Measurements from ENCODE around the gene GNPTAB. TPM values are rescaled to one million over a fixed set of nuclear protein-coding genes. Genes with fewer than 3 reads are reported as not detected.

Gene GNPTAB
- total and polyA plus RNA-seq, 2 of the 8 experiments (the other 6 are each of a cell fraction or from before 2014, with no cell fraction given): 21.5 to 51.3 TPM

DNA sequence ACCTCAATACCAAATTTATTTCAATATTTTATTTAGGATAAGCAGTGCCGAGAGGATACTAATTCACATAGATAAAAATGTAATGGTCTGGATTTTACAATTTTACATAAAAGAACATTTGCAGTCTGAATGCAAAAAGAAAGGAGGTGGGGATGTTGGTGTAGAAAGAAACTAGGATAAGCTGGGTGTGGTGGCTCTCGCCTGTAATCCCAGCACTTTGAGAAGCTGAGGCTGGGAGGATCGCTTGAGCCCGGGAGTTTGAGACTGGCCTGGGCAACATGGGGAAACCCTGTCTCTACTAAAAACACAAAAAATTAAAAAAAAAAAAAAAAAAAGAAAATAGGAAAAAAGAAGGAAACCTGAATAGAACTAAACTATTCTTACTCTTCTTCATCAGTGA, 108.4 kb downstream of the GNPTAB start:
- Histone ChIP-seq H2BK20ac (ENCODE audit: low read length) (no peak overlapping the region), H3K4me2 (ENCODE audit: insufficient read depth in 1 of 2, low read depth in 2 of 2, low read length in 2 of 2) (no peak overlapping the region), H3K79me1 (ENCODE audit: low read depth, low read length) (no peaks in the 10 kb centered on the region), H3K18ac (ENCODE audit: extremely low read depth, low read length) (no peak overlapping the region), H3K23me2 (ENCODE audit: low read depth, low read length) (no peaks in the 10 kb centered on the region), H3K23ac (ENCODE audit: insufficient read length) (no peak overlapping the region), H3K79me2 (ENCODE audit: control insufficient read depth in 1 of 2, insufficient read depth in 2 of 2, low read length in 2 of 2) (no peaks in the 10 kb centered on the region), H3K27ac (ENCODE audit: low read depth, low read length) (no peak overlapping the region), H4K5ac (ENCODE audit: insufficient read length, low read depth, low read length) (no peak overlapping the region), H2BK15ac (ENCODE audit: low read length) (no peak overlapping the region), H3K4me3 (ENCODE audit: extremely low read depth in 1 of 4, insufficient read depth in 2 of 4, low read depth in 3 of 4, low read length in 4 of 4) (no peak overlapping the region), H3K4ac (replicated peaks; ENCODE audit: insufficient read length, low read depth, low read length) (no peak overlapping the region), H3K9me3 (ENCODE audit: insufficient read depth in 2 of 2, low read depth in 1 of 2, low read length in 1 of 2) (no peaks in the 10 kb centered on the region), H3K14ac (ENCODE audit: insufficient read length) (no peak overlapping the region), H2AFZ (ENCODE audit: low read length) (no peak overlapping the region), H3K36me3 (ENCODE audit: control insufficient read depth in 2 of 4, insufficient read depth in 4 of 4, low read length in 3 of 4) (peaks cover 0 to 3% (median 0%) of the 10 kb centered on the region in 4 experiments; a peak in 2 of 8 replicates), H3K27me3 (replicated peaks in 1 of 4; ENCODE audit: control insufficient read depth in 3 of 4, extremely low read depth in 1 of 4, insufficient read depth in 3 of 4, low read length in 3 of 4) (no peaks in the 10 kb centered on the region), H2AK5ac (ENCODE audit: low read depth, low read length) (no peak overlapping the region), H3K56ac (replicated peaks; ENCODE audit: insufficient read length, low read depth, low read length) (no peak overlapping the region), H3K4me1 (replicated peaks in 1 of 4; ENCODE audit: control insufficient read depth in 3 of 4, insufficient read depth in 4 of 4, low read length in 3 of 4) (no peaks in the 10 kb centered on the region), H2BK12ac (ENCODE audit: low read depth, low read length) (no peak overlapping the region), H4K20me1 (replicated peaks in 1 of 2; ENCODE audit: control insufficient read depth in 1 of 2, insufficient read depth in 2 of 2, low read length in 2 of 2) (no peaks in the 10 kb centered on the region), H3K9ac (replicated peaks in 1 of 4; ENCODE audit: extremely low read depth in 1 of 4, low read depth in 3 of 4, low read length in 3 of 4) (no peak overlapping the region), H2BK5ac (ENCODE audit: low read depth, low read length) (no peak overlapping the region), H4K8ac (ENCODE audit: extremely low read depth, insufficient read depth, low read length) (no peak overlapping the region), H4K91ac (replicated peaks; ENCODE audit: insufficient read length, low read length) (no peak overlapping the region), H2BK120ac (replicated peaks; ENCODE audit: low read depth, low read length) (no peak overlapping the region)
- ChIA-PET CTCF (ENCODE audit: partially characterized antibody) (interaction anchor here (0.6 to 2.3 kb wide), 6 partner anchors 26 to 236 kb away, joined by 3 to 9 read pairs (median 4); no protein-coding TSS in a partner anchor), POLR2A (ENCODE audit: partially characterized antibody) (interaction anchor here (0.7 kb wide), 1 partner anchor 263 kb away, joined by 3 read pairs; no protein-coding TSS in a partner anchor)
- DNase-seq (ENCODE audit: low read depth in 1 of 2, low spot score in 2 of 2) (no peak), FAIRE-seq (no peak)
- WGBS, 2 experiments (ENCODE audit: extremely low coverage in 1 of 2, insufficient coverage in 1 of 2, insufficient read length in 1 of 2, insufficient replicate concordance in 2 of 2, low coverage in 1 of 2, low lambda C conversion rate in 2 of 2, missing lambda C conversion rate in 1 of 2): 96% methylated on average over 4 of the region's 4 CpGs; no CpG with 5 or more reads in 1 of the 2 experiments
- TF ChIP-seq TBP (IDR thresholded peaks at IDR 0.05; ENCODE audit: low read depth, low read length) (no peak), SIX5 (IDR thresholded peaks at IDR 0.05; ENCODE audit: low read depth, low read length) (no peak), CTBP2 (IDR thresholded peaks at IDR 0.05; ENCODE audit: borderline replicate concordance, insufficient read depth, insufficient read length, low read length) (no peak), TAF7 (optimal IDR thresholded peaks at IDR 0.05; ENCODE audit: borderline replicate concordance, low read depth, low read length) (no peak), EP300 (IDR thresholded peaks at IDR 0.05; ENCODE audit: borderline replicate concordance in 1 of 2, low read depth in 2 of 2, low read length in 2 of 2) (no peak), SAP30 (IDR thresholded peaks at IDR 0.05; ENCODE audit: insufficient read depth, insufficient replicate concordance, low read length) (no peak), FOSL1 (IDR thresholded peaks at IDR 0.05; ENCODE audit: insufficient read depth, low read depth, low read length) (no peak), TAF1 (IDR thresholded peaks at IDR 0.05; ENCODE audit: low read depth, low read length) (no peak), NANOG (IDR thresholded peaks at IDR 0.05; ENCODE audit: insufficient read depth, low read depth, low read length, poor library complexity, severe bottlenecking) (no peak), GTF2F1 (IDR thresholded peaks at IDR 0.05; ENCODE audit: borderline replicate concordance, low read depth, low read length) (no peak), SRF (IDR thresholded peaks at IDR 0.05; ENCODE audit: low read depth, low read length) (no peak), SP1 (IDR thresholded peaks at IDR 0.05; ENCODE audit: low read depth, low read length) (no peak)
